ENCODE measurements around the gene FCRL1.

Gene FCRL1

DNA sequence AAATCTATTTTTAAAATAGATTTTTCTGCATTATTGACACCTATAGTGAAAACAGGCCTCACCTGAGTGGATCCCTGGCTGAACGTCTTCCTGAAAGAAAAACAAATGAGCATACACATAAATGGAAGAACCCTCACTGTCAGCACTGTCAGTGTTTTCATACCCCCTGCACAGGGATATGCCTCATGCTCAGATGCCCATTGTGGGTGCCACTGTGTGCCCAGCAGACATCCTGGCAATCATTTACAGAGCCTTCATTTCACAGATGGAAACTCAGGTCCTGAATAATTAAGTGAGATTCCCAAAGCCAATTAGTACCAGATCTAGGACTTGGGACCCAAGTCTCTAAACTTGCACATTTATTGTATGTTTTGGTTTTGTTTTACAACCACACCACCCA, 19.9 kb downstream of the FCRL1 start:
- no peak for DNase-seq

GRCh38 chr1:157798211-157798610, 21.7 kb downstream of the FCRL1 start:
- DNase-seq = no peak

DNA sequence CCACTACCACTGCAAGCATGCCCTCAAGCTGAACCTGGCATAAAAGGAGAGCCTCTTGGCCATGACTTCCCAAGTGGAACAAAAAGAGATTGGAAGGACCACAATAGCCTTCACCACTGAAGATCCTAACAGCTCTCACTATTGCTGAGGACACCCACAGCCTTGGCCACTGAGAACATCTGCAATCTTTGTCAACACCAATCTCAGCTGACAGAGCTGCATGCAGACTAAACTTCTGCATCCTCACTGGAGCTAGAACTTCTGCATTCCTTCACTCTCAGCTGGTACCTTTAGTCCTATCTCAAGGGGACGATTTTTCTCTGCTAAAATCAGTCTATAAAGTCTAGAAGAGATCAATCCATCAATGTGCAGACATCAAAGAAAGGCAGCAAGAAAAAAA, 34.7 kb downstream of the FCRL1 start:
- no peak for DNase-seq

DNA sequence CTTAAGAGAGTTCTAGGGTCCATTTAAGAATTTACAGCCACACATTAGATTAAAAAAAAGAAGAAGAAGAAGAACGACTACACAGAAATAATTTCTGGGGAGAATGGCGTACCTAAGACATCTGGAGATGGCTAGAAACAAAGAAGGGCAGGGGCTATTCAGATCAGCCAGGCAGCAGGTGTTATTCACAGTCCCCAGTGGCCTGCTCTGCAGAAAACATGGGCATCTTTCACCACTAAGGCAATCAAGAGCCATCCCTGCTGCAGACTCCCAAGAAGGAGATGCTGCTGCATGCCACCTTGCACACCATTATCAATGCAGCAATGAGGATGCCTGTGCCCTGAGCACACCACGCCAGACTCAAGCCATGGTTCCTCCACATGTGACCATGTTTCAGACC, 35.1 kb downstream of the FCRL1 start:
- no peak for DNase-seq

DNA sequence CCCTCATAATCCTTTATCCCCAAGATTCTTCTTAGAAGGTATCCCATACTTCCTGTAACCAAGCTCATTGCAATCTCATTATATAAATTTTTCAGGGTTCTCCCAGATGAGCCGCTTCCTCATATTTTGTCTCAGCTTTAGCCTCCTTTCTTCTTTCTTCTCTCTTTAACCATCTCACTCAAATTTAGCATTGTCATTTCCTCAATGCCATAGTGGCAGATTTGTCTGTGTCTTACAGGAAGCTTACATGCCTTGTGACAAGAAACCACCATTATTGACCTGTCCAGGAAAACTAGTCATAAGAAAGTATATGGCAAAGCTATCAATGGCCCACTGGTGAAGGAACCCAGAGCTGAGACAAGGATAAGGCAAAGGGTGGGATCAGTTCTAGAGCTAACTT, 37.0 kb downstream of the FCRL1 start:
- no peak for DNase-seq

GRCh38 chr1:157781048-157781447, 38.9 kb downstream of the FCRL1 start:
- no peak for DNase-seq

DNA sequence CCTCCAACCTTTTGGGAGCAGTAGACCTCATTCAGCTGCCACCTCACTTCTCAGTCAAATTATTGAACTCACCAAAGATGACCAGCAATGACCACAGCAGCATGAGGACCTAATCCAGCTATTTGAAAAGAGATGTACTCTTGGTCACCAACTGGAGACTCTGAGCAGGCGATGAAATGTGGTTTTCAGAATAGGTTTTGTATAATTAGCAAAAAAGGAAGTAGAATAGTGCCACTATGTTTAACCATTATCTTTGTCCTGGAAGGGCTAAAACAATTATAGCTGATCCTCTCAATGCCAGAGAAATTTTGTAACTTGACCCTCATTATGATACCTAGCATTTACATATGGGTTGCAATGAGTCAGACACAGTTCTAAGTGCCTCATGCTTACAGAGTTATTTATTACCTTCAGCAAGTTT, 42.9 kb downstream of the FCRL1 start, which contains the start of gene FCRL2:
Gene FCRL2, minus strand, starts transcription at position 162 of the 421 bp plus-strand sequence. Its CDS starts 59 bp downstream, at position 103.
- DNase-seq = no peak

- no peak for DNase-seq
Observed at GRCh38 chr1:157775101-157775870, 44.6 kb downstream of the FCRL1 start.

- DNase-seq = no peak
Observed at GRCh38 chr1:157774412-157774811, 45.5 kb downstream of the FCRL1 start.

GRCh38 chr1:157773493-157774350, 46.2 kb downstream of the FCRL1 start:
- peak; percentile 32 for DNase-seq

DNA sequence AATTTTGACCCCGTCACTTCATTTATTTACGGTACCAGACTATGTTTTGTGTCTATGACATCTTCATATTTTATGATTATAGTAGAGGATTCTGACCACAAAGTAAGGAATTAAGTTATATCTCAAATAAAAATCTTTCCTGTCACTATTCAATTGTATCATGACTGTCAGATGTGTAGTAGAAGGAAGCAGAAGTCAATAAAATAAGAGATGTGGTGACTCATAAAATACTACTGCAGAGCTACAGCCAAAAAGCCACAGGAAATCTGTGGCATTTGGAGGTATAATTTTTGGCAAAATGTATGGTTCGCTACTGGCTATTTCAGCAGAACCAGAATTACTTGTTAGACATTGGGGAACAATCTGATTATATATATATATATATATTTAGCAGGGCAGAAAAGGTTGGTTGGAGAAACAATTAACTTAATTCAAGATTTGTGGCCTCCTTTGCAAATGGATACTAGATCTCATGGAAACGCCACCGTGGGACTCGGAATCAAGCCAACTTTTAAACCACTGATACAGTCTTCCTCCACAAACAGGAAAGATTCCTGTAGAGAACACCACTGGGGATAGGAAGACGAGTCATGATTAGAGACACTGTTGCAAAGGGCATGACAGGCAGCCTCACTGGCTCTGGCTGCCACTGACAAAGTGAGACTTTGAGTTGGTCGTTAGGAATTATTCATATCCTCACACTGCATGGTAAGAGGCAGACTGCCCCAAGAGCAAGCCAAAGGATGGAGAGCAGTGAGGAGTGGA, 48.1 kb downstream of the FCRL1 start:
- DNase-seq = no peak

- no peak for DNase-seq
Observed at GRCh38 chr1:157770442-157771043, 49.4 kb downstream of the FCRL1 start.

DNA sequence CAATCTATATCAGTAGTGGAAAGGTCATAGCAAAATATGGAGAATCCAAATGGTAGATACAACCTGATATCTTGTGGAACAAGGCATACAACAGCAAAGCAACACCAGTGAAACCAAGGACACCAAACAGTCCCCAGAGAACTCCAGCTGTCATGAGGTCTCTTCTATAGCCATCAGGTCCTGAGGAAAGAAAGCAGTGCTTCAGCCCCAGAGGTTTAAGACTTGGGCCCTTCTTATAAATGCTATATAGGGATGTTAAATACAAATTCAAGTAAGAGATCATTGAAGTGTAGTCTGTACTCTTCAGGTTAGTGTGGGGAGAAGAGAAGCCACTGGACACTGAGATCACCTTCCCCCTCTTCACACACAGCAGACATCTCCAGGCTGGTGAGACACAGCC, 53.1 kb downstream of the FCRL1 start:
- DNase-seq = no peak

- no peak for DNase-seq
Observed at GRCh38 chr1:157758018-157758417, 61.9 kb downstream of the FCRL1 start.

DNA sequence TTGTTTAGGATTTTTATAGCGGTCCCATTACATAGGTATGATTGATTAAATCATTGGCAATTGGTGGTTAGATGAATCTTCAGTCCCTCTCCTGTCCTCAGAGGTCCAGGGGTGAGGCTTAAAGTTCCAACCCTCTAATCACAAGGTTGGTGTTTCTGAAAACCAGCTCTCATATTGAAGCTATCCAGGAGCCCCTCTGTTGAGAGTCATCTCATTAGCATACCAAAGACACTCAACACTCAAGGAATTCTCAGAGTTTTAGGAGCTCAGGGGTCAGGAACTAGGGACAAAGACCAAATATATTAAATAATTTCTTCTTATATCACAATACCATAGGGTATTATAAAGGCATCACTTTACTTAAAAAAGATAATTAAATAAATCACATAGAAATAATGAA, 66.3 kb downstream of the FCRL1 start:
- DNase-seq = no peak

- no peak for DNase-seq
Observed at GRCh38 chr1:157751283-157751682, 68.6 kb downstream of the FCRL1 start.

GRCh38 chr1:157748262-157748817, 71.6 kb downstream of the FCRL1 start:
- no peak for DNase-seq

Measured in CD4-positive, alpha-beta T cell treated with Interleukin-10 for 1 hour (primary cell).